HepG2 (cell line): ENCODE results near the gene AHNAK. TPM values are rescaled to one million over a fixed set of nuclear protein-coding genes. Genes with fewer than 3 reads are reported as not detected.

ENCODE experiments used
- BCL6 ChIP-seq: IDR thresholded peaks from 2 replicates; pipeline ENCODE4 v1.6.1; 2016; ENCODE audit warnings: missing genetic modification reagents, missing compliant biosample characterization
- CHCHD3 ChIP-seq: sonication (generic); formaldehyde crosslinking; IDR thresholded peaks from 2 replicates; pipeline ENCODE4 v1.8.0; 2022; ENCODE audit warnings: mild to moderate bottlenecking, missing genetic modification reagents, moderate library complexity
- FOXP1 ChIP-seq, 2 experiments: fragments of 450-650 bp in 1 of 2; IDR thresholded peaks; 2 replicates each; pipeline ENCODE4 v1.6.1; 2017 to 2018; ENCODE audit warnings: antibody characterized with exemption in 1 of 2
- MED1 ChIP-seq: sonication (generic); formaldehyde crosslinking; IDR thresholded peaks from 2 replicates; pipeline ENCODE4 v1.4.0; 2020; ENCODE audit warnings: missing genetic modification reagents
- RARA ChIP-seq: IDR thresholded peaks from 2 replicates; pipeline ENCODE4 v1.6.1; 2016; ENCODE audit warnings: missing genetic modification reagents, missing compliant biosample characterization
- RCOR2 ChIP-seq: IDR thresholded peaks from 2 replicates; pipeline ENCODE4 v1.6.1; 2016; ENCODE audit warnings: missing biosample characterization, missing genetic modification reagents
- SAP130 ChIP-seq: IDR thresholded peaks from 2 replicates; pipeline ENCODE4 v1.6.1; 2016; ENCODE audit warnings: low read depth
- SMAD1 ChIP-seq: sonication (generic); formaldehyde crosslinking; IDR thresholded peaks from 2 replicates; pipeline ENCODE4 v1.4.0; 2020; ENCODE audit warnings: missing genetic modification reagents, low read depth, mild to moderate bottlenecking, borderline replicate concordance
- TARDBP ChIP-seq: sonication (generic); formaldehyde crosslinking; IDR thresholded peaks from 2 replicates; pipeline ENCODE4 v1.8.0; 2022; ENCODE audit warnings: mild to moderate bottlenecking, missing genetic modification reagents
- YEATS4 ChIP-seq: sonication (generic); formaldehyde crosslinking; IDR thresholded peaks from 2 replicates; pipeline ENCODE4 v1.4.0; 2020; ENCODE audit warnings: missing genetic modification reagents, borderline replicate concordance
- ZBTB1 ChIP-seq: sonication (generic); formaldehyde crosslinking; IDR thresholded peaks from 2 replicates; pipeline ENCODE4 v1.4.0; 2020; ENCODE audit warnings: missing genetic modification reagents, borderline replicate concordance
- ZBTB7B ChIP-seq: sonication (generic); formaldehyde crosslinking; IDR thresholded peaks from 2 replicates; pipeline ENCODE4 v1.4.0; 2020; ENCODE audit warnings: missing genetic modification reagents
- ZFX ChIP-seq: sonication (generic); formaldehyde crosslinking; IDR thresholded peaks from 2 replicates; pipeline ENCODE4 v1.4.0; 2020; ENCODE audit warnings: mild to moderate bottlenecking, low read depth, missing genetic modification reagents, moderate library complexity
- ZMYM3 ChIP-seq: sonication (generic); formaldehyde crosslinking; IDR thresholded peaks from 2 replicates; pipeline ENCODE4 v1.5.1; 2020; ENCODE audit warnings: mild to moderate bottlenecking, missing genetic modification reagents
- ZNF264 ChIP-seq: sonication (generic); formaldehyde crosslinking; IDR thresholded peaks from 2 replicates; pipeline ENCODE4 v1.4.0; 2020; ENCODE audit warnings: missing genetic modification reagents
- ZNF652 ChIP-seq: IDR thresholded peaks from 2 replicates; pipeline ENCODE4 v1.6.1; 2016; ENCODE audit warnings: low read depth, borderline replicate concordance
- polyA plus RNA-seq, 8 experiments: library from polyadenylated mRNA; depleted of rRNA in 3 of 8; stranded (reverse) in 7 of 8; unstranded in 1 of 8; fragments of >200 nt; fragmentation: Illumina TruSeq in 4 of 8; extraction: Trizol in 4 of 8; gene quantifications; 2 replicates each; pipeline versions ENCODE4 v1.2.1 to v1.2.3, GENCODE V29; 2011 to 2016; ENCODE audit warnings: low read depth in 4 of 8, missing spikeins in 1 of 8, mixed read lengths in 1 of 8; ENCODE audit not compliant: insufficient read depth in 1 of 8
- total RNA-seq, 5 experiments: library from RNA; depleted of rRNA; stranded (reverse); fragments of >200 nt; fragmentation: Illumina TruSeq; extraction: Trizol; gene quantifications; 2 replicates each; pipeline ENCODE4 v1.2.3, GENCODE V29; 2016; ENCODE audit warnings: low read depth in 1 of 5
- TF ChIP-seq, protein P1 (sequence below): sonication (generic); formaldehyde crosslinking; IDR thresholded peaks from 2 replicates; pipeline ENCODE4 v1.5.1; 2020; ENCODE audit warnings: mild to moderate bottlenecking, moderate library complexity, missing genetic modification reagents
- TF ChIP-seq, protein P2 (sequence below): IDR thresholded peaks from 2 replicates; pipeline ENCODE4 v1.6.1; 2016
- TF ChIP-seq, protein P3 (sequence below): sonication (generic); formaldehyde crosslinking; IDR thresholded peaks from 2 replicates; pipeline ENCODE4 v1.4.0; 2020; ENCODE audit warnings: mild to moderate bottlenecking, missing genetic modification reagents
- TF ChIP-seq, protein P4 (sequence below), 2 experiments: sonication (generic) in 1 of 2; formaldehyde crosslinking in 1 of 2; IDR thresholded peaks; 2 replicates each; pipeline versions ENCODE4 v1.4.0 to v1.6.1; 2018 to 2020; ENCODE audit warnings: missing genetic modification reagents in 2 of 2, borderline replicate concordance in 1 of 2, low read depth in 1 of 2, mild to moderate bottlenecking in 1 of 2, missing biosample characterization in 1 of 2

The AHNAK gene
- total and polyA plus RNA-seq, 2 of the 13 experiments (the other 11 are each of a cell fraction or from before 2014, with no cell fraction given) = 23.4 to 25.0 TPM

DNA sequence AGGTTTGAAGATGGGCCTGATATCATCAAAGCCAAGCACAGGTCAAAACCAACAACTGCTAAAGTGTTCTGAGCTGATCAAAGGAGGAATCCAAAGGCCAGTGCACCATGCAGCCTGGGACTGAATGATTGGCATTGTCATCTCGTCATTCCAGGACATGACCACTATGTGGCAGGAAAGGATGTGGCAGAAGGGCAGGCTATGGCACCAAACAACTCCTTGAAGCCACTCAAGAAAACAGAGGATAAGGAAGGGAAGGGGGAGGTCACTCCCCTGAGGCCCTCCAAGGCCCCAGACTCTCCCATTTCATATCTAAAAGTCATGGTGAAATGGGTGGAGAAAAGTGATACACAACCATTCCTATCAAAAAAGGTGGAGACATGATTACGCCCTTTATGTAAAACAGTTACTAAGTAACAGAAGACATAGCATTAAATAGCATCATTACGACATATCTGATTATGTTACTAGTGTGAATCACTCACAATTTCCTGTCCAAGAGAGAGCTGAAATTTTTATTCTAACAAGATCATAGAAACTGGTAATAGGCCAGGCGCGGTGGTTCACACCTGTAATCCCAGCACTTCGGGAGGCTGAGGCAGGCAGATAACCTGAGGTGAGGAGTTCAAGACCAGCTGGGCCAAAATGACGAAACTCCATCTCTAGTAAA lies 49.3 kb downstream of the AHNAK start (continued):
- TF ChIP-seq, protein P1, sequence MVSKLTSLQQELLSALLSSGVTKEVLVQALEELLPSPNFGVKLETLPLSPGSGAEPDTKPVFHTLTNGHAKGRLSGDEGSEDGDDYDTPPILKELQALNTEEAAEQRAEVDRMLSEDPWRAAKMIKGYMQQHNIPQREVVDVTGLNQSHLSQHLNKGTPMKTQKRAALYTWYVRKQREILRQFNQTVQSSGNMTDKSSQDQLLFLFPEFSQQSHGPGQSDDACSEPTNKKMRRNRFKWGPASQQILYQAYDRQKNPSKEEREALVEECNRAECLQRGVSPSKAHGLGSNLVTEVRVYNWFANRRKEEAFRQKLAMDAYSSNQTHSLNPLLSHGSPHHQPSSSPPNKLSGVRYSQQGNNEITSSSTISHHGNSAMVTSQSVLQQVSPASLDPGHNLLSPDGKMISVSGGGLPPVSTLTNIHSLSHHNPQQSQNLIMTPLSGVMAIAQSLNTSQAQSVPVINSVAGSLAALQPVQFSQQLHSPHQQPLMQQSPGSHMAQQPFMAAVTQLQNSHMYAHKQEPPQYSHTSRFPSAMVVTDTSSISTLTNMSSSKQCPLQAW (CRISPR knock-in tag) = peak; percentile 31; the same call in 1 of the 2 replicates
- TF ChIP-seq, protein P2, sequence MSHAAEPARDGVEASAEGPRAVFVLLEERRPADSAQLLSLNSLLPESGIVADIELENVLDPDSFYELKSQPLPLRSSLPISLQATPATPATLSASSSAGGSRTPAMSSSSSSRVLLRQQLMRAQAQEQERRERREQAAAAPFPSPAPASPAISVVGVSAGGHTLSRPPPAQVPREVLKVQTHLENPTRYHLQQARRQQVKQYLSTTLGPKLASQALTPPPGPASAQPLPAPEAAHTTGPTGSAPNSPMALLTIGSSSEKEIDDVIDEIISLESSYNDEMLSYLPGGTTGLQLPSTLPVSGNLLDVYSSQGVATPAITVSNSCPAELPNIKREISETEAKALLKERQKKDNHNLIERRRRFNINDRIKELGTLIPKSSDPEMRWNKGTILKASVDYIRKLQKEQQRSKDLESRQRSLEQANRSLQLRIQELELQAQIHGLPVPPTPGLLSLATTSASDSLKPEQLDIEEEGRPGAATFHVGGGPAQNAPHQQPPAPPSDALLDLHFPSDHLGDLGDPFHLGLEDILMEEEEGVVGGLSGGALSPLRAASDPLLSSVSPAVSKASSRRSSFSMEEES (CRISPR knock-in tag) = 0 out of 2 replicates have a peak, but pooled peaks have one; percentile 18
- TF ChIP-seq MED1 = peak; percentile 41; the same call in 1 of the 2 replicates
- no peak for TF ChIP-seq SMAD1 (CRISPR knock-in tag)
- TF ChIP-seq TARDBP = peak; percentile 58; the same call in 1 of the 2 replicates
- TF ChIP-seq, protein P3, sequence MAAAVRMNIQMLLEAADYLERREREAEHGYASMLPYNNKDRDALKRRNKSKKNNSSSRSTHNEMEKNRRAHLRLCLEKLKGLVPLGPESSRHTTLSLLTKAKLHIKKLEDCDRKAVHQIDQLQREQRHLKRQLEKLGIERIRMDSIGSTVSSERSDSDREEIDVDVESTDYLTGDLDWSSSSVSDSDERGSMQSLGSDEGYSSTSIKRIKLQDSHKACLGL = no peak
- TF ChIP-seq FOXP1 (IDR thresholded peaks at IDR 0.05) = no peak
- TF ChIP-seq FOXP1 (CRISPR knock-in tag; IDR thresholded peaks at IDR 0.05) = 0 out of 2 replicates have a peak, but pooled peaks have one; percentile 32
- TF ChIP-seq ZNF264 (CRISPR knock-in tag) = no peak
- TF ChIP-seq CHCHD3 (CRISPR knock-in tag) = no peak
- 0 out of 2 replicates have a peak, but pooled peaks have one; percentile 23 for TF ChIP-seq RCOR2
- TF ChIP-seq YEATS4 = no peak
- peak; percentile 34; the same call in 1 of the 2 replicates for TF ChIP-seq BCL6 (CRISPR knock-in tag)
- no peak for TF ChIP-seq ZBTB1 (CRISPR knock-in tag)
- TF ChIP-seq ZBTB7B (CRISPR knock-in tag) = peak; percentile 35; the same call in 1 of the 2 replicates
- TF ChIP-seq ZFX (CRISPR knock-in tag) = 0 out of 2 replicates have a peak, but pooled peaks have one; percentile 19
- TF ChIP-seq, protein P4, sequence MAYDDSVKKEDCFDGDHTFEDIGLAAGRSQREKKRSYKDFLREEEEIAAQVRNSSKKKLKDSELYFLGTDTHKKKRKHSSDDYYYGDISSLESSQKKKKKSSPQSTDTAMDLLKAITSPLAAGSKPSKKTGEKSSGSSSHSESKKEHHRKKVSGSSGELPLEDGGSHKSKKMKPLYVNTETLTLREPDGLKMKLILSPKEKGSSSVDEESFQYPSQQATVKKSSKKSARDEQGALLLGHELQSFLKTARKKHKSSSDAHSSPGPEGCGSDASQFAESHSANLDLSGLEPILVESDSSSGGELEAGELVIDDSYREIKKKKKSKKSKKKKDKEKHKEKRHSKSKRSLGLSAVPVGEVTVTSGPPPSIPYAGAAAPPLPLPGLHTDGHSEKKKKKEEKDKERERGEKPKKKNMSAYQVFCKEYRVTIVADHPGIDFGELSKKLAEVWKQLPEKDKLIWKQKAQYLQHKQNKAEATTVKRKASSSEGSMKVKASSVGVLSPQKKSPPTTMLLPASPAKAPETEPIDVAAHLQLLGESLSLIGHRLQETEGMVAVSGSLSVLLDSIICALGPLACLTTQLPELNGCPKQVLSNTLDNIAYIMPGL (CRISPR knock-in tag; IDR thresholded peaks at IDR 0.05; ENCODE audit: borderline replicate concordance in 1 of 2, low read depth in 1 of 2) = peak in 1 of 2 experiments; percentile 79; a peak in 1 of 4 replicates
- TF ChIP-seq SAP130 (CRISPR knock-in tag) = peak; percentile 66
- peak; percentile 33; the same call in 1 of the 2 replicates for TF ChIP-seq ZNF652
- TF ChIP-seq ZMYM3 (CRISPR knock-in tag) = peak; percentile 34; the same call in 1 of the 2 replicates
- TF ChIP-seq RARA (CRISPR knock-in tag) = peak; percentile 57; the same call in 1 of the 2 replicates
